ENCODE measurements around the gene CEACAM19. TPM values are rescaled to one million over a fixed set of nuclear protein-coding genes. Genes with fewer than 3 reads are reported as not detected.

The CEACAM19 gene
- total and polyA plus RNA-seq, 2 of the 4 experiments (the other 2 are of a cell fraction), result 0.72 to 9.3 TPM

DNA sequence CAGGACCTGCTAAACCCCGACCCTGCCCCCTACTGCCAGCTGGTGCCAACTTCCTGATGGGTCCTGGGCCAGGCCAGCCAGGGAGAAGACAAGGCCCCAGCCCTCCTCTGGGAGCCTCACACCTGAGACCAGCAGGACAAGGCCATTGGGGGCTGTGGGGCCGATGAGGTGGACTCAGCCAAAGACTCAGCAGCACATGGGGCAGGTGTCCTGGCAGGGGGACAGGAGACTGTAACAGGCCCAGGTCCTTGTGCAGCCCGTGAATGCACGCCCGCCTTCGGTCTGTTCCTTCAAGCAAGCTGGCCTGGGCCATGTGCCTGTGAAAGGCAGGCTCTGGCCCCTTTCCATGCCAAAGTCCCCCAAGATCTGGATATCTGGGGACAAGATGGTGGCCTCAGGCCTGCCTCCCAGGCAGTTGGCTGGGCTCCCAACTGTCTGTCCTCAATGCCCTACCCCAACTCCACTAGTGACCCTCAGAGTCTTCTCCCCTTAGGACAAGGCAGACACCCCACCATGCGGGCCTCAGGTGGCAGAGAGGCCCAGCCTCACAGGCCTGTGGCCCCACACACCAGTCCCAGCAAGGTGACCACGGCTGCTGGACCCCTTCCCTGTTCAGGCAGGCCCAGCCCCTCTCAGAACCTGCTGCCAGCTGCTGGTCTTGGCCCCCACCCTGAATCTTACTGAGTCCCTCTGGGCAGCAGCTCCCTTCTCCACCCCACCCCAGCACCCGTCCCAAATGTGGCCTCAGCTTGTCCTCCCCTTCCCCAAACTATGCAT, 12.3 kb downstream of the CEACAM19 start:
- Histone ChIP-seq H3K9me3 (ENCODE audit: control insufficient read depth, insufficient read depth, low read length) (no peaks in the 10 kb centered on the region), H3K4ac (ENCODE audit: low read depth, low read length) (peak overlapping the region; percentile 49), H4K5ac (ENCODE audit: low read depth, low read length) (no peak overlapping the region; the same call in 1 of the 2 replicates), H4K91ac (ENCODE audit: insufficient read depth, low read depth, low read length) (peak overlapping the region; percentile 51), H2AFZ (replicated peaks; ENCODE audit: low read length, poor library complexity) (peak overlapping the region; percentile 63), H2BK5ac (ENCODE audit: low read depth, low read length, poor library complexity, severe bottlenecking) (peak overlapping the region; percentile 52), H2AK5ac (ENCODE audit: low read depth, low read length) (peak overlapping the region; percentile 87), H3K27ac (ENCODE audit: insufficient read depth, low read length) (peak overlapping the region; percentile 22; the same call in 1 of the 2 replicates), H3K27me3 (ENCODE audit: control insufficient read depth, insufficient read depth, low read length) (no peaks in the 10 kb centered on the region), H2BK20ac (ENCODE audit: low read depth, low read length) (peak overlapping the region; percentile 17; the same call in 1 of the 2 replicates), H3K9ac (ENCODE audit: low read depth, low read length) (no peak overlapping the region), H3K4me2 (ENCODE audit: low read depth, low read length) (no peak overlapping the region), H3K18ac (ENCODE audit: low read depth, low read length) (no peak overlapping the region; the same call in 1 of the 2 replicates), H3K79me1 (ENCODE audit: low read depth in 1 of 2, low read length in 2 of 2) (0 out of 4 replicates have a peak, but pooled peaks cover 0 to 3% of the 10 kb centered on the region in 2 experiments), H3K36me3 (ENCODE audit: control insufficient read depth, insufficient read depth, low read length) (peaks cover 16% of the 10 kb centered on the region; the same call in 1 of the 2 replicates), H3K4me3 (ENCODE audit: insufficient read depth, low read depth, low read length) (no peak overlapping the region), H2BK120ac (ENCODE audit: low read depth, low read length) (peak overlapping the region; percentile 78), H3K56ac (ENCODE audit: extremely low read depth, insufficient read depth, low read length) (no peak overlapping the region), H2BK15ac (ENCODE audit: low read depth, low read length) (0 out of 3 replicates have a peak overlapping the region, but pooled peaks have one; percentile 26), H2AK9ac (replicated peaks; ENCODE audit: low read depth, low read length, poor library complexity) (peak overlapping the region; percentile 65), H3K23ac (ENCODE audit: low read depth, low read length) (no peak overlapping the region), H3K9me1 (ENCODE audit: insufficient read depth, low read length) (no peaks in the 10 kb centered on the region; the same call in 1 of the 2 replicates), H3K14ac (replicated peaks; ENCODE audit: low read depth, low read length) (0 out of 2 replicates have a peak overlapping the region, but pooled peaks have one; percentile 52), H3K4me1 (ENCODE audit: control insufficient read depth, insufficient read depth, low read length) (peaks cover 2% of the 10 kb centered on the region), H4K20me1 (ENCODE audit: insufficient read depth, low read length) (no peaks in the 10 kb centered on the region), H4K8ac (ENCODE audit: low read depth in 2 of 2, low read length in 2 of 2) (peak overlapping the region; percentile 46 to 99; a peak in 2 of 4 replicates)
- TF ChIP-seq NFE2L2 (IDR thresholded peaks at IDR 0.05; ENCODE audit: low read depth, low read length) (no peak), BHLHE40 (IDR thresholded peaks at IDR 0.05; ENCODE audit: low read depth, low read length) (no peak), RFX5 (IDR thresholded peaks at IDR 0.05; ENCODE audit: low read depth, low read length) (no peak), MXI1 (IDR thresholded peaks at IDR 0.05; ENCODE audit: borderline replicate concordance, low read depth, low read length) (no peak), SMC3 (IDR thresholded peaks at IDR 0.05; ENCODE audit: low read depth, low read length) (no peak), MAZ (IDR thresholded peaks at IDR 0.05; ENCODE audit: borderline replicate concordance, low read depth, low read length) (no peak), CHD1 (IDR thresholded peaks at IDR 0.05; ENCODE audit: low read depth, low read length) (no peak), FOS (IDR thresholded peaks at IDR 0.05; ENCODE audit: low read depth, low read length) (no peak), CEBPB (IDR thresholded peaks at IDR 0.05; ENCODE audit: low read depth, low read length) (no peak)
- TF ChIP-seq, protein P1, sequence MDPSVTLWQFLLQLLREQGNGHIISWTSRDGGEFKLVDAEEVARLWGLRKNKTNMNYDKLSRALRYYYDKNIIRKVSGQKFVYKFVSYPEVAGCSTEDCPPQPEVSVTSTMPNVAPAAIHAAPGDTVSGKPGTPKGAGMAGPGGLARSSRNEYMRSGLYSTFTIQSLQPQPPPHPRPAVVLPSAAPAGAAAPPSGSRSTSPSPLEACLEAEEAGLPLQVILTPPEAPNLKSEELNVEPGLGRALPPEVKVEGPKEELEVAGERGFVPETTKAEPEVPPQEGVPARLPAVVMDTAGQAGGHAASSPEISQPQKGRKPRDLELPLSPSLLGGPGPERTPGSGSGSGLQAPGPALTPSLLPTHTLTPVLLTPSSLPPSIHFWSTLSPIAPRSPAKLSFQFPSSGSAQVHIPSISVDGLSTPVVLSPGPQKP (IDR thresholded peaks at IDR 0.05; ENCODE audit: borderline replicate concordance, low read depth, low read length), result no peak
- TF ChIP-seq, protein P2, sequence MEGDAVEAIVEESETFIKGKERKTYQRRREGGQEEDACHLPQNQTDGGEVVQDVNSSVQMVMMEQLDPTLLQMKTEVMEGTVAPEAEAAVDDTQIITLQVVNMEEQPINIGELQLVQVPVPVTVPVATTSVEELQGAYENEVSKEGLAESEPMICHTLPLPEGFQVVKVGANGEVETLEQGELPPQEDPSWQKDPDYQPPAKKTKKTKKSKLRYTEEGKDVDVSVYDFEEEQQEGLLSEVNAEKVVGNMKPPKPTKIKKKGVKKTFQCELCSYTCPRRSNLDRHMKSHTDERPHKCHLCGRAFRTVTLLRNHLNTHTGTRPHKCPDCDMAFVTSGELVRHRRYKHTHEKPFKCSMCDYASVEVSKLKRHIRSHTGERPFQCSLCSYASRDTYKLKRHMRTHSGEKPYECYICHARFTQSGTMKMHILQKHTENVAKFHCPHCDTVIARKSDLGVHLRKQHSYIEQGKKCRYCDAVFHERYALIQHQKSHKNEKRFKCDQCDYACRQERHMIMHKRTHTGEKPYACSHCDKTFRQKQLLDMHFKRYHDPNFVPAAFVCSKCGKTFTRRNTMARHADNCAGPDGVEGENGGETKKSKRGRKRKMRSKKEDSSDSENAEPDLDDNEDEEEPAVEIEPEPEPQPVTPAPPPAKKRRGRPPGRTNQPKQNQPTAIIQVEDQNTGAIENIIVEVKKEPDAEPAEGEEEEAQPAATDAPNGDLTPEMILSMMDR (conservative IDR thresholded peaks at IDR 0.05; ENCODE audit: low read depth, low read length), result no peak
- in situ Hi-C loops (cut with MboI; ENCODE audit: low sequenced_read_pairs) (loop anchor here (10.0 kb wide), 1 partner anchor 271 kb away; the partner anchor contains the start of gene CLPTM1), intact Hi-C loops (cut with micrococcal nuclease) (no loop called here), dilution Hi-C loops (cut with HindIII; ENCODE audit: low sequenced_read_pairs, unreplicated experiment) (no loop called here)
- BruUV-seq (replicated peaks), result TSS peak; percentile 97
- POLR2A ChIA-PET (ENCODE audit: unreplicated experiment), result no interaction called here
- no peak for DNase-seq
- CTCF ChIA-PET, result no interaction called here
- WGBS, 2 experiments (ENCODE audit: extremely low coverage in 2 of 2, insufficient read length in 1 of 2), result 80% methylated on average over 7 of the region's 9 CpGs; no CpG with 5 or more reads in 1 of the 2 experiments
- no peak for ATAC-seq (ENCODE audit: low read depth)

All from IMR-90 (cell line).